Endometrium (tissue), 2 donors: Measurements from ENCODE around the gene CACNA2D1.

Experiments
- FAIRE-seq: peaks from 2 replicates; lab custom pipeline; 2012; peaks lifted over from hg19 to GRCh38; lab: Jason Lieb, UNC
- donor health status: control.
- donor health status: control.

The CACNA2D1 gene

GRCh38 chr7:82443547-82444219 lies at the start of gene CACNA2D1:
Gene CACNA2D1, minus strand, starts transcription at chr7:82443777.
- FAIRE-seq = no peak

GRCh38 chr7:82481499-82482097 lies 38.0 kb upstream of the CACNA2D1 start:
- peak; percentile 81 for FAIRE-seq

- no peak for FAIRE-seq
Observed at GRCh38 chr7:82477733-82478515, 34.3 kb upstream of the CACNA2D1 start.

- FAIRE-seq = no peak
Observed at GRCh38 chr7:82472966-82473365, 29.4 kb upstream of the CACNA2D1 start.

GRCh38 chr7:82471351-82472020 lies 27.9 kb upstream of the CACNA2D1 start:
- FAIRE-seq = no peak

- no peak for FAIRE-seq
Observed at GRCh38 chr7:82469207-82469606, 25.6 kb upstream of the CACNA2D1 start.

- FAIRE-seq = no peak
Observed at GRCh38 chr7:82468435-82468834, 24.9 kb upstream of the CACNA2D1 start.

- no peak for FAIRE-seq
Observed at GRCh38 chr7:82467020-82467419, 23.4 kb upstream of the CACNA2D1 start.

GRCh38 chr7:82464372-82464771 lies 20.8 kb upstream of the CACNA2D1 start:
- FAIRE-seq = no peak

- no peak for FAIRE-seq
Observed at GRCh38 chr7:82455295-82455694, 11.7 kb upstream of the CACNA2D1 start.

GRCh38 chr7:82450759-82451158 lies 7.2 kb upstream of the CACNA2D1 start:
- FAIRE-seq = no peak

GRCh38 chr7:82449910-82450309 lies 6.3 kb upstream of the CACNA2D1 start:
- no peak for FAIRE-seq

GRCh38 chr7:82446897-82447296 lies 3.3 kb upstream of the CACNA2D1 start:
- FAIRE-seq = no peak

- FAIRE-seq = no peak
Observed at GRCh38 chr7:82445271-82445670, 1.7 kb upstream of the CACNA2D1 start.

- no peak for FAIRE-seq
Observed at GRCh38 chr7:82444220-82444909, 788 bp upstream of the CACNA2D1 start.

- no peak for FAIRE-seq
Observed at GRCh38 chr7:82443036-82443546, 486 bp downstream of the CACNA2D1 start.

GRCh38 chr7:82442492-82443035 lies 1.0 kb downstream of the CACNA2D1 start:
- no peak for FAIRE-seq

- peak; percentile 15 for FAIRE-seq
Observed at GRCh38 chr7:82441669-82442478, 1.7 kb downstream of the CACNA2D1 start.

GRCh38 chr7:82438521-82438920 lies 5.1 kb downstream of the CACNA2D1 start:
- no peak for FAIRE-seq

GRCh38 chr7:82435769-82436168 lies 7.8 kb downstream of the CACNA2D1 start:
- FAIRE-seq = no peak
